ENCODE data around the gene NTRK3.

NTRK3 gene

DNA sequence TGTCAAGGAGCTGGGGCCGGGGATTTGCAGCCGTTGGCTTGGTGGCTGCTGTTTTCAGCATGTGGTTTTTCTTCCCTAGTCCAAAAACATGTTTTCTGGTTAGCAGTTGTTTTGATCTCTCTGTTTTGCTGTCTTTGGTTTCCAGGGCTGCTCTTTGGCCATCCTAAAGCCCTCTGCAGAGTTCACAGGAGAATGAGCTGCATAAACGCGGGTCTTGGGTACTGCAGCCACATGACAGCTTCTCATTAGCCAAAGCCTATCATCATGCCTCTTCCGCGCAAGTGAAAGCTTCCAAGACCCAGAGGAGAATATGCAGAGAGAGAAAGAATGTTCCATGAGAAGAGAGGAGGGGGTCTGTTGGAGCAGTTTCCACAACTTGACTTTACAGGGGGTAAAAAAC is 138.5 kb downstream of the NTRK3 start:
- no peak for FAIRE-seq

- no peak for FAIRE-seq
Measured at GRCh38 chr15:88115486-88116152, 140.9 kb downstream of the NTRK3 start.

GRCh38 chr15:88113613-88114308 is 142.8 kb downstream of the NTRK3 start:
- no peak for FAIRE-seq

DNA sequence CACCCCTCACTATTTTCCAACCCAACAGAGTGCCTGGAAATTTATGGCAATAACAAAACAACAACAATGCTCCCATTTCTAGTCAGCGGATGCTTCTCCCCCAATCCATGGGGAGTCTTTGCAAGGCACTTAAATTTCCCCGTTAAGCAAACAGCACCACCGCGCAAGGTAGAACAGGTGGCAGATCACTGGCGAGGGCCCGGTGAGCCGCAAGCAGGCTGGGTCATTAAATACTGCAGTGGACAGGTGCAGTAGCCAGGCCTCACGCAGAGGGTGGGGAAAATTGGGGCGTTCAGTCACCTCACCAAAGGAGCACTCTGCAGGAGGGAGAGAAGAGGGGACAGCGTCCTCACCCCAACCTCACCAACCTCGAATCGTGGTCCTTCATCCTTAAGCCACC is 147.5 kb downstream of the NTRK3 start:
- no peak for FAIRE-seq

- no peak for FAIRE-seq
Measured at GRCh38 chr15:88108477-88108876, 148.1 kb downstream of the NTRK3 start.

DNA sequence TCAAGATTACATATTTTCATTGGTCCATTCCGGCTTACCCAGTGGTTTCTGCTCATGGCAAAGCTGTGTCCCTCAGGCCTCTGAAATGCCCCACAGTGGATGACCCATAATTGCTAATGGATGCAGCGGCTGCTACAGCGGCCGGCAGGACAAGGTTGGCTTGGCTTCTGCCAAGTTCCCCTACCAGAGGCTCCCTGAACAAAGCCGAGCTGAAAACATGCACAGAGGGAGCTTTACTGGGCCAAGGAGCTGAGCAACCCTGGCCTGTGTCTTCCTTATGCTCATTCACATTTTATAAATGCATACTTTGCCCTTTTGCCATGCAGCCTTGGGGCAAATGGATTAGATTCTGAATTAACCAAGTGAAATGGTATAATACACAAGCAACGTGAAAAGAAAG is 150.5 kb downstream of the NTRK3 start:
- FAIRE-seq, result no peak

DNA sequence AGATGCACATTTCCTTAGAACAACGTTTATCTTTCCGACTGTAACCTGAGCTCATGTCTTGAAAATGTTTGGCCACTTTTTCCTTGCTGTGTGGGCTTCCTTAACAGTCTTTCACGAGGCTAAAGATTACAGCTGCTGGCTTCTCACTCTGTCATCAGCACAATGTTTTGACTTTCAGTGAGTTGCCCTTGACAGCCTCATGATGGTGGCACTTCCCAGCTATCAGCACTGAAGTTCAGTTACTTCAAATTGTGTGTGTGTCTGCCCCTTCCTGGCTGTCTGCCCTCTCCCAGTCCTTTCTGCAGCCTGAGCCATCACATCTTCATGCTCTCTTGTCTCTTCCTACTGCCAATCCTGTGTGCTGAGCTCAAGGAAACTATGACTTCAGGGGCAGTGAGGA is 152.2 kb downstream of the NTRK3 start:
- FAIRE-seq, result no peak

GRCh38 chr15:88100181-88100580 is 156.4 kb downstream of the NTRK3 start:
- FAIRE-seq, result no peak

GRCh38 chr15:88098361-88098760 is 158.2 kb downstream of the NTRK3 start:
- no peak for FAIRE-seq

- FAIRE-seq, result no peak
Measured at GRCh38 chr15:88091444-88092016, 165.0 kb downstream of the NTRK3 start.

GRCh38 chr15:88090481-88091011 is 166.0 kb downstream of the NTRK3 start:
- FAIRE-seq, result no peak

DNA sequence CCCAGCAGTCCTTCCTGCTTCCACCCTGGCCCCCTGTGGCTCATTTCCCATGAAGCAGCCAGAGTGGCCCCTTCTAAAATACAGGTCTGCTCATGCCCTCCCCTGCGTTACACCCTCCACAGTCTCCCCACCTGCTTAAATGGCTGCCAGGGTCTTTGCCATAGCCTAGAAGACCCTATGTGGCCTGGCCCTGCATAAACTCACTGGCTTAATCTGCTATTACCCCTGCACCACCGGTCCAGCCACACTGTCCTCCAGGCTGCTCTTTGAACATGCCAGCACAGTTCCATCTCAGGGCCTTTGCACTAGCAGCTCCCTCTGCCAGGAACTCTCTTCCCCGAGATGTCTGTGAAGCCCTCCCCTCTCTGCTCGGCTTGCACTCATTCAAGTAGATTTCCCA is 166.8 kb downstream of the NTRK3 start:
- no peak for FAIRE-seq

DNA sequence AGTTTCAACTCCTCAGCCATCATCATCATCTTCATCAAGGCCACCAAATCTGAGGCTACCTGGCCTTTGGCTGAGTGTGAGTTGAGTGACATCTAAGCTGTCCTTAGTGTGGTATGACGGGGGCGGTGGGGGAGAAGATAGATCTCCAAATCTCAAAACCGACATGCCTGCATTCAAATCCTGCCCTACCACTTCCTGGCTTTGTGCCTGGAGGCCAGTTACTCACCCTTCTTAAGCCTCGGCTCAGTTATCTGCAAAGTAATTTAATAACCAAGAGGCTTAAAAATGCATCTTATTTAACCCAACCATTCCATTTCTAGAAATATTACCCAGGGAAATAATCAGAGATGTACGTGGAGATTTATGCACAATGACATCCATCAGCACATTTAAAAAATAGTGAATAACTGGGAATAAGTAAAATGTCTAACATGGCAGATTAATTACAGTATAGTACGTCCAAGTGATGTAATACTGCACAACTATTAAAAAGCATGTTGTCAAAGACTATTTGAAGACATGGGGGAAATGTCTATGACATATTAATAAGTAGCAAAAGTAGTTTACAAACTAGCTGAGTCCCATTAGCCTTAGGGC is 167.4 kb downstream of the NTRK3 start:
- FAIRE-seq, result no peak

GRCh38 chr15:88083811-88084760 is 172.5 kb downstream of the NTRK3 start:
- FAIRE-seq, result no peak

DNA sequence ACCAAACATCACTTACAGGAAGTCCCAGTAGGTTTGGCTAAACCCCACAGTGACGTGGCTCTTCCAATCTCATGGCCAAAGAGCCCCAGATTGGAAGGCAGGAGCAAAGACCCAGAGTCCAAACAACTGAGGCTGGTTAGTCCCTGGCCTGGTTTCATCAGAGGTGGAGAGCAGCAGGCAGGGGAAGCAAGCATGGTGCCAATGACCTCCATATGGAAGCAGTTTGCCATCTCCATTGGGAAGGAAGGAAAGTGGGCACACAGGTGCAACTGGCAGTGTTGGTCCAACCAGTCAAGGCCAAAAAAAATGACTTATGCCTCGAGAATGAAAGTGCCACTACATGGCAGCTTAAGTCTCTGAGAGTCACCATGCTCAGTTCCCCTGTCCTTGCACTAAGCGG is 175.9 kb downstream of the NTRK3 start:
- no peak for FAIRE-seq

DNA sequence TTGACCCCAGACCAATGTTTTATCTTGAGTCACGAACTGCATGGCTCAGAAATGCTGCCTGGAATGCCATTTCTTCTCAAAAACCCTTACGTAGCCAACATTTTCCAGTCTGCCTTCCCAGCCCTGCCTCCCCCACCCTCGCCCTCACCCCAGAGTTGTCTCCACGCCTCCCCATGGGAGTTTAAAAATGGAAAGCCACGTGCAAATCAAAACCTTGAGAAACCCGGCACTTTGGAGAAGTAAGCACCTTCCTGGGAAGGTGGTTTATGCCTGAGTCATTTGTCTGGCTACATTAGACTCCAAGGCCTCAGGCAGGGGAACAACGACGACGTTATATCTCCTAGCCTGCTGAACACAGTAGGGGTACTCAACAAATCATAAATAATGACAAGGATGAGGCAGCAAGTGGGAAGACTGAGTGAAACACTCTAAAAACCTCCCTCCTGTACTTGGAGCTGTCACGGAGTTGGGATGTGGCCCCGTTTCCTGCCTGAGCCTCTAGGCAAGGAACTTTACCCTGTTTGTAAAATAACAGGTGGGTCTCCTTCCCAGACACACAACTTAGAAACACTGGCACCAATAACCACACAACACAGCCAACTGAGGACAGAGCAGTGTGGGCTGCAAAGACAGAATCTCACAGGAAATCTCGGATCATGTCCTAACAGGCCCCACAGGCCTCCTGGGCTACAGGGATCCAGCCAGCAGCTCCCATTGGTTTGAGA is 179.1 kb downstream of the NTRK3 start:
- no peak for FAIRE-seq

DNA sequence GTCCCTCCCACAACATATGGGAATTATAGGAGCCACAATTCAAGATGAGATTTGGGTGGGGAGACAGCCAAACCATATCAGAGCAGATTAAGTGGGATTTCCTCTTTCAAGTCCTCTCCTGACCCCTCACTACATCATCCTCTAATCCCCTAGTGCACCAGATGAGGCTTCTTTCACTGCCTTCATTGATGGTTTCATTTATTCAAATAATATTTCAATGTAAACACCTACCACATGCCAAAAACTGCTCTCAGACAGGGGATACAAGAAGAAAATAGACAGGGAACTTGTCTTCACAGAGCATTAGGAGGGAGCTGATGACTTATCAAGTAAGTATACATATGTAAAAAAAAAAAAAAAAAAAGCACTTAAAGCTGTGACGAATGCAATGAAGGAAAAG is 180.2 kb downstream of the NTRK3 start:
- no peak for FAIRE-seq

- FAIRE-seq, result no peak
Measured at GRCh38 chr15:88075102-88075501, 181.4 kb downstream of the NTRK3 start.

- FAIRE-seq, result no peak
Measured at GRCh38 chr15:88074386-88074785, 182.2 kb downstream of the NTRK3 start.

DNA sequence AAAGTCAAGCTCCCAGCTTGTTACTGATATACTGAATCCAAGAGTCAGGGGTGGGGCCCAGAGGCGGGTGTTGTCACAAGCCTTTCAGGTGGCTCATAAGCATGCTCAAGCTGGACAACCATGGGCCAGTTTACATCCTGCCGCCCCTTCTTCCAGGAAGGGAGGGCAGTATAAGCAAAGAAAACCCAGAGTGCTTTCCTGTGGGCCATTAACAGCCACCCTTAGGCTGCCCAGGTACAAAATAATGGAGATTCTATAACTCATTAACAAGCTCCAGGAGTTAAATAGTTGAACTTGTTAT is 183.2 kb downstream of the NTRK3 start:
- FAIRE-seq, result no peak

GRCh38 chr15:88072598-88073390 is 183.7 kb downstream of the NTRK3 start:
- FAIRE-seq, result no peak

Data from islet of Langerhans (tissue), 1 donor.